Pericardium fibroblast (primary cell): ENCODE results near the gene PRSS33. TPM values are rescaled to one million over a fixed set of nuclear protein-coding genes. Genes with fewer than 3 reads are reported as not detected.

Source experiments
- total RNA-seq: library from RNA; depleted of rRNA; stranded (reverse); fragments of >200 nt; gene quantifications from 2 replicates; pipeline ENCODE4 v1.2.3, GENCODE V29; 2015

Gene PRSS33
- not detected in 2 replicates for total RNA-seq

GRCh38 chr16:2787406-2787805 is at the start of gene PRSS33:
Gene PRSS33, minus strand, starts transcription at chr16:2787560. Its CDS starts 1,013 bp downstream, at chr16:2786547.

GRCh38 chr16:2829501-2830354 is 42.4 kb upstream of the PRSS33 start, which contains the start of gene ZG16B:
Gene ZG16B, plus strand, starts transcription at chr16:2830303. Its CDS starts 139 bp downstream, at chr16:2830442.

GRCh38 chr16:2816751-2817339 is 29.5 kb upstream of the PRSS33 start, which contains the start of gene PRSS21:
Gene PRSS21, plus strand, starts transcription at chr16:2817237. Its CDS starts 32 bp downstream, at chr16:2817269.

GRCh38 chr16:2777231-2777902 is 10.0 kb downstream of the PRSS33 start, which contains the start of gene ELOB:
Gene ELOB, minus strand, starts transcription at chr16:2777280. Its CDS starts 41 bp downstream, at chr16:2777239.

GRCh38 chr16:2752035-2752849 is 35.1 kb downstream of the PRSS33 start, which contains the start of gene SRRM2:
Gene SRRM2, plus strand, starts transcription at chr16:2752638. Its CDS starts 3,727 bp downstream, at chr16:2756365.

Other genes starting within 250 kb of the PRSS33 start
- 16.1 and 17.2 TPM in 2 replicates for gene PDPK1, start 249.5 kb downstream of the PRSS33 start, total RNA-seq
- gene KCTD5, start 105.0 kb downstream of the PRSS33 start, total RNA-seq: 19.1 and 28.0 TPM in 2 replicates
- gene PRSS27, start 67.3 kb downstream of the PRSS33 start, total RNA-seq: 0.23 and 3.6 TPM in 2 replicates
- 75.3 and 87.8 TPM in 2 replicates for gene SRRM2, start 34.9 kb downstream of the PRSS33 start, total RNA-seq
- 326 and 385 TPM in 2 replicates for gene ELOB, start 10.3 kb downstream of the PRSS33 start, total RNA-seq
- not detected in 2 replicates for gene PRSS41, start 10.9 kb upstream of the PRSS33 start, total RNA-seq
- 3.8 TPM in 1 of 2 replicates, not detected in the other for gene PRSS21, start 29.7 kb upstream of the PRSS33 start, total RNA-seq
- 2.1 and 2.5 TPM in 2 replicates for gene ZG16B, start 42.7 kb upstream of the PRSS33 start, total RNA-seq
- not detected in 2 replicates for gene PRSS22, start 70.6 kb upstream of the PRSS33 start, total RNA-seq
- gene FLYWCH2, start 95.7 kb upstream of the PRSS33 start, total RNA-seq: 74.9 and 165 TPM in 2 replicates
- 27.7 and 33.2 TPM in 2 replicates for gene FLYWCH1, start 124.4 kb upstream of the PRSS33 start, total RNA-seq
- gene KREMEN2, start 176.7 kb upstream of the PRSS33 start, total RNA-seq: 0.23 and 1.8 TPM in 2 replicates
- gene PAQR4, start 181.8 kb upstream of the PRSS33 start, total RNA-seq: 1.8 and 4.0 TPM in 2 replicates
- 2.7 and 3.0 TPM in 2 replicates for gene PKMYT1, start 192.9 kb upstream of the PRSS33 start, total RNA-seq
- not detected in 2 replicates for gene CLDN9, start 225.4 kb upstream of the PRSS33 start, total RNA-seq
- 0.12 and 0.51 TPM in 2 replicates for gene CLDN6, start 230.6 kb upstream of the PRSS33 start, total RNA-seq
- gene TNFRSF12A, start 232.8 kb upstream of the PRSS33 start, total RNA-seq: 70.5 and 162 TPM in 2 replicates
- gene HCFC1R1, start 236.4 kb upstream of the PRSS33 start, total RNA-seq: 64.4 and 69.3 TPM in 2 replicates
- 24.8 and 30.0 TPM in 2 replicates for gene THOC6, start 236.5 kb upstream of the PRSS33 start, total RNA-seq
- gene BICDL2, start 249.4 kb upstream of the PRSS33 start, total RNA-seq: 0.23 TPM in 1 of 2 replicates, not detected in the other